ENCODE measurements around the gene CADPS.

The CADPS gene

DNA sequence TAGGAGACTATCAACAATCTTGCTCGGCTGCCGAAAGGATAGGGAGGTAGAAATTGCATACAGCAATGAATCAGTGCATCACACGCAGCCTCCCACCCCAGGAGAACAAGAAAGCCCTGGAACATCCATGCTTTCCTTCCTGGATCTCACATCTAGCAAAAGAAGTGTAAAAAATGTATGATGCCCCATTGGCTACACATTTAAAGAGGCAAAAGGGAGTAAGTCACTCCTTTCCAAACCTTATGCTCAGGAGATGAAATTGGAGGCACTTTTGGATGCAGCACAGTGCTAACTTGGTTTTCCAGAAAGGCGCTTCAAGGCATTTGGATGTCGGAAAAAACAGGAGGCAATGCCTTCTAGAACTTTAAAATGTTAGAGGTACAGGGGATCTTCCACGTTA lies 469.6 kb downstream of the CADPS start:
- no peak for DNase-seq

DNA sequence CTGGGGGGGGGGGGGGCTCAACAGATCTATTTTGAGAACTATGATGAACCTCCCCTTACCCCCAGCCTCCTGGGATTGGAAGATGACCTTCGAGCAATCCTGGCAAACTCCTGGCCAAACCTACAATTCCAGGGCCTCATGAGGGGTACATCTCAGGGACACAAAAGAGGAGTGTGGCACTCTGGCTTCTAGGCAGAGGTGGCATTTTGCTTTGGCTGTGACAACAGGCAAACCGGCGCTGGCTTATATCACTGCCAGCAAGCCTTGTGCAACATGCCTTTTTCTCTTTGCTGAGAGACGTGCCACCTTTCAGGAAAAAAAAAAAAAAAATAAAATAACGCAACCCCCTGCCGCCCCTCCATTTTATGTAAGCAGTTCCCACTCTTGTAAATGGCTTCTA lies 470.1 kb downstream of the CADPS start:
- no peak for DNase-seq

GRCh38 chr3:62404321-62404720 lies 470.9 kb downstream of the CADPS start:
- no peak for DNase-seq

- DNase-seq: no peak
These were observed 471.5 kb downstream of the CADPS start for GRCh38 chr3:62403765-62404164.

DNA sequence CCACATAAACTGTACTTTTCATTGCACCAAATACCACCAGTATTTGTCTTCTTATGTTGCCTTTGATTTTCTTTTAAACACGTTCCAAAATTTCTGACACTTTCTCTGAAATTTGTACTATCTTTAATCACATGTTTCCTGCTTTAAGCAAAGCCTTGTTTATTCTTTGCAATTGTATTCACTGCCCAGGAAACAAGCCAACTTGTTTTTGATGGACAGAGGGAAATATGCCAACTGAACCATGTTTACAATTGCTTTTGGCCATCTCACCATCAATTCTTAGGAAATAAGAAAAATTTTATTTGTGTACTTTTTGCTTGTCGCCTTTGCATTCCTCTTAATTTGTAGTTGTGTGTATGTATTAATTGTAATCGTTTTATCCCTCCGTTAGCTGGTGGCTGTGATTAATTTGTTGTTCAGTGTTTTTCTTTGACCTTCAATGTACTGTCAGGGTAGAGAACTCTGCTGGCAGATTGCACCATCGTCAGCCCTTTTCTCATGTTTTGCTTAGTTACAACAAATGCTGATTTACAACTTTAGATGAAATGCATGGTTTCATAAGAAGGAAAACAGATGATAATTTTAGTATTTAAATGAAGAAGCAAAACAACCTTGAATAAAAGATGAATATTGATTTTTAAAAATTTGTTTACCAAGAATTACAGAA lies 482.5 kb downstream of the CADPS start:
- DNase-seq: no peak

DNA sequence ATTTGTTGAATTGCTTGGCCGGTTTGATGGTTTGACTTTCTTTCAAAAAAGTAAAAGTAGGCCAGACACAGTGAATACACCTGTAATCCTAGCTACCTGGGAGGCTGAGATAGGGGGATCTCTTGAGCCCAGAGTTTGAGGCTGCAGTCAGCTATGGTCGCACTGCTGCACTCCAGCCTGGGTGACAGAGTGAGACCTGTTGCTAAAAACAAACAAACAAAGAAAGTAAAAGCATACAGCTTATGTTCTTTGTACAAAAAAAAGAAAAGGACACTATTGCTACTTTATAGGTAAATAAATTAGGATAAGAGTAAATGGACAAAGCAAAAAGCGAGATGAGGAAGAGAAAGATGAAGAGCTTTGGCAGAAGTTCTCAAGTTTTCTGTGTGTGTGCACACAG lies 488.0 kb downstream of the CADPS start:
- no peak for DNase-seq

DNA sequence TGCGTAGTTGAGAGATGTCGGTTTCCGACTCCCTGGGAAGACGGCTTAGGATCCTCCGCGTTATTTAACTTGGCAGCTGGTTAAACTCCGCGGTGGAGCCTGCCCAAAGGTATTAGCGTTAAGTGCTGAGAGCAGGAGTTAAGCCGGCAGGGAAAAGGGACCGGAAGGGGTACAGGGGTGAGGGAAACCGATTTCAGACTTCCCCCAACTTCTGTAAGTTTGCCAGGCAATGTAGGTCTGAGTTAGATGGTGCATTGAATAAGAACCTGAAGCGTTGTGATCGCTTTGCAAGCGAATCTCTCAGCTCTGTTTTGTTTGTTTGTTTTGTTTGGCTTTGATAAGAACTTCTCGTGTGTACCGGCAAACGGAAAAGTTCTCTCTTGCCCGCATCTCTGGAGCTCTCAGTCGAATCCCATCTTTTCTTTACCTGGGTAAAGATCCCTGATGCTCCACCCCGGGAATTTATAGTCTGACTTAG lies 495.9 kb downstream of the CADPS start:
- DNase-seq: no peak

DNA sequence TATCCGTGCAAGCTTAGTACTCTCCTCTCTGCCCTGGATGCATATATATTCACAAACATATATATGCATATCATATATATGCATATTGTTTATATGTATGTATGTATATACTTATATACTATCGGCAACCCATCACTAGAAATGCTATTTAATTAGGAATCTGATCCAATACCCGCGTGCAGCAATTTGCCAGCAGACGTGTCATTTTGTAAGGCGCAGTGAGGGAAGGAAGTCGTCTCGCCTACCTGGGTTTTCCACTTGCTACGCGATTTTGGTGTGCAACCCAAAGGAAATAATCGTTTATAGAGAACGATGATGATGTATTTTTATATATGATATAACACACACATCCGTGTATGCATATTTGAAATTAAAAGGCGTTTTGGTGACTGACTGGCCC lies 496.3 kb downstream of the CADPS start:
- DNase-seq: no peak

- no peak for DNase-seq
These were observed 496.9 kb downstream of the CADPS start for GRCh38 chr3:62378311-62378789.

- no peak for DNase-seq
These were observed 498.0 kb downstream of the CADPS start for GRCh38 chr3:62376906-62377877.

- DNase-seq: no peak
These were observed 498.8 kb downstream of the CADPS start for GRCh38 chr3:62376454-62376720.

DNA sequence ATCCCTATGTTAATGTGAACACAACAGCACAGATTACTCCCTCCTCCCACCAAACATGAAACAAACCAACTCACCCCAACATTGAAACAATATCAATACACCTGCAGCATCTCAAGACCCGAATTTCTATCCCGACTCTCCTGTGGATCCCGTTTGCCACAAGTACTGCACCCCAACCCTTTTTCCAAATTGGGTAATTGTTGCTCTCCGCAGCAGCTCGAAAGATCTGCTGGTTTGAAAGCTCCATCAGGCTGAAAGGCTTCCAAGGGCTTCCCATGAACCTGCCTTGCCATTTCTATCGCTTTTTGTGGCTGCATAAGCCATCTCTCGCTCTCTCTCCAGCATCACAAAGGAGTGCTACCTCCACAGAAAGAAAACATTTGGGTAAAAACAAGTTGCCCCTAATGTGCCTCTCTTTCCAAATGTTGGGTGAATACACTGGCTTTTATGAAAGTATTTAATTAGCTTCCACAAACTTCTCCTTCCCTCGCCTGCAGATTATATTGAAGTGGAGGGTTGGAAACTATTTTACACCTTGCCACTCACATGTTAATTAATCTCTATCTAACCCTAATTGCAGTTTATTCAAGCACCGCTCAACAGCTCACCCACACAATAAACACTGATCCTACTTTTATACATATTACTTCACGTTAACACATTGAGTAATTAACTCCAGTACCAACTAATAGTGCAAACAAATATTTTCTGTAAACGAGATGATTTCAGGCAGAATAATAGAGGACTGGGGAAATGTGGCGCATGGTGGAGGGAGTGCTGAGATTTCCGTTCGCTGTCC lies 499.4 kb downstream of the CADPS start:
- no peak for DNase-seq

- DNase-seq: no peak
These were observed 500.6 kb downstream of the CADPS start for GRCh38 chr3:62374341-62375218.

DNA sequence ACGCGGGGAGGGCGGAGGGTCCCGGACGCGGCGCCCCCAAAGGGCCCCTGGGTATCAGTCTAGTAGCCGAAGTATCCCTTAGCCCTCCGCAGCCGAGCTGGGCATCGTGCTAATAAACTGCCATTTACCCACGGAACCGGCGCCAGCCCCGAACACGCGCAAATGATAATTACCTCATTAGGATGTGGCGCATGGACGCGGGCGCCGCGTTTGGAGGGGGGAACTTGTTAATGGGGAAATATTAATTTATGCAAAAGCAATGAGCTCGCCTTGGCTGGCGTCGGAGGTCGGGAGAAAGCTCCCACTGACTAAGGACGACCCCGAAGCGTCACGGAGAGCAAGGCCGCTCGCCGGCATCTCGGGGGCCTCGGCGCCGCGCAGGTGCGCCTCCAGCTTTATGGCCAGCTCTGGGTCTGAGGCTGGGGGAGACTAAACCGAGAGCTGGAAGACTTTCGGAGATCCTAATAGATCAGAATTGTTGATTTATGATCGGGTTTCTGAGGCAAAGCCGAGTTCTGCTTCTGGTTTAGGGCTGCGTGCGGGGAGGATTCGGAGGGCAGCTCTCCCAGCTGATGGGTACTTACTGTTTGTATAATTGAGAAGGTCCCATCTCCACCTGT lies 501.4 kb downstream of the CADPS start:
- no peak for DNase-seq

GRCh38 chr3:62373215-62373614 lies 502.0 kb downstream of the CADPS start, which contains the start of gene FEZF2:
Gene FEZF2 (minus strand): TSS chr3:62373550. CDS start chr3:62372868, 682 bp downstream.
- DNase-seq: no peak

DNA sequence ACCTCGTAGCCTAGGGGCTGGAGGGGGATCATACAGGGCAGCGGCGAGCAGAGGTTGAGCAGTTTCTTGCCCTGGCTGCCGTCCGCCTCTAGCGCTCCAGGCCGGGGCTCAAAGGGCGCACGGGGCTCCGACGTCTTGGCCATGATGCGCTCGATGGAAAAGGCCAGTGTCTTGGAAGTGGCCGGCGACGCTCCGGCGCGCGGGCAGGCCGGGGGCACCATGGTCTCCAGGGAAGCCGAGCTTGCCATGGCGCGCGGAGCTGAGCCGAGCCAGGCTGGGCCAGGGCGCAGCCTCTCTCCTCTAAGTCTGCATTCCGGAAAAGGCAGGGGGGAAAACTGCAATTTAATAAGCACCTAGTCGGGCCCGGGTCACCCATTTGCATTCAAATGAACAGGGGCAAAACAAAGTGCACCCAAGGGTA lies 502.6 kb downstream of the CADPS start:
- DNase-seq: no peak

- no peak for DNase-seq
These were observed 503.3 kb downstream of the CADPS start for GRCh38 chr3:62371720-62372591.

DNA sequence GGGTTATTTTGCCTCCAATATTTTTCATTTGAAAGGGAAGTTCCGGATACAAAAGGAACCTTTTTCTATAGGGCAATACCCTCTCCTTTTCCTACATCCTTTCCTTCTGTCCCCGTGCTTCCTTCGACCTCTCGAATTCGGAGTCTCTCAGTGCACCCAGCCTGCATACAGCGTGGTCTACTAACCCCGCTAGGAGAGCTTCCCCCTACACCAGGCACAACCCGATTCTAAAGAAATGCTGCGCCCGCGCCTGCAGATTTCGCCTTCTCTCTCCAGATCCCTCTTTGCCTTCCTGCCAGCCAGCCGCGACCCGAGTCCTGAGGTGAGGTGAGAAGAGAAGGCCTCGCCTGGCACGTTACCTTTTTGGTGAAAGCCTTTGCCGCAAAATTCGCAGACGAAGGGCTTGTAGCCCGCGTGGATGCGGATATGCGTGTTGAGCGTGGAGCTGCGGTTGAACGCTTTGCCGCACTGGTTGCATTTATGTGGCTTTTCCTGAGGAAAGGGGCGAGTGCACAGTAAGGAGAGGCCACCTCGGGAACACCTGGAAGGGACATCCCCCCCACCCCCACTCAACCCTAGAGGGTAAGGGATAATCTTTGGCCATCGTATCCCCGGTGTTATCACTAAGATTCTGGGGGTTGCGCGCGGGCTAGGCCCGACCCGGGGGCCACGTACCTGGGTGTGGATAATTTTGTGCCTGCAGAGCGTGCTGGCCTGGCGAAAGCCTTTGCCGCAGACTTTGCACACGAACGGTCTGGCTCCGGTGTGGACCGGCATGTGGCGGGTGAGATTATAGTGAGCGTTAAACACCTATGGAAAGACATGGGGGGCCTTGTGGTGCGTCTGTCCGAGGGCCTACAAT lies 504.1 kb downstream of the CADPS start:
- no peak for DNase-seq

DNA sequence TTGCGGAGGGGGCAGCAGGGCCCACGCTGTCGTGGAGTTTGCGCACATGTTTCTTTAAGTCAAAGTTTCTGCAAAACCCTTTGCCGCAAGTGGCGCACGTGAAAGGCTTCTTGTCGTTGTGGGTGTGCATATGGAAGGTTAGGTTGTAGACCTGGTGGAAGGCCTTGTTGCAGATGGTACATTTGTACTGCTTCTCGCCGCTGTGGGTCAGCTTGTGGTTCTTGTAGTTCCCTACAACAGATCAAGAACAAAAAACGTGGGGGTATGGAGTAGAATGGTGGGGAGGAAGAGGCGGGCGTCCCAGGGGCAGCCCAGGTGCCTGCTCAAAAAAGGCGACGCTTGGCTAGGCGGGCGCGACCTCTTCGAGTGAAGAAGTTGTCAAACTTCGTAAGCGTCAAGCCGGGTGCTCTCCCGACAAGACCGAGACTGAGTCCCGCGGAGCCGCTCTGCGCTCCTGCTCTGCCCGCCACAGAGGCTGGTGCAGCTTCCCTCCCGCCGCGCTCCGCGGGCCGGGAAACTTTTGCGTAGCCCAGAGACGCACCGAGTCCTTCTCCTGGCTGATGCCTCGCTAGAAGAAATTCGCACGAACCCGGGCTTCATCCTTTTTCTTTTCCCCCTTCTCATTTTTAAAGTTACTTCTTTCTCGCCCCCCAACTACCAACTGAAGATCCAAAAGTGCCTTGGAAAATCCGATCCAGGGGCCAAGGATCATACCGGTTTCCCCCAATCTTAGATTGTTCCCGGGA lies 504.9 kb downstream of the CADPS start:
- DNase-seq: no peak

All from AML-193 (cell line).